Endodermal cell (in vitro differentiated cells): ENCODE measurements around the gene SMARCA4. TPM values are rescaled to one million over a fixed set of nuclear protein-coding genes. Genes with fewer than 3 reads are reported as not detected.
A peak's percentile ranks its signal among the peaks of the same experiment; 100 is the strongest.

ENCODE experiments used
- DNase-seq: peaks from one replicate; pipeline ENCODE4 v3.0.0-alpha.2; 2017
- H3K27ac ChIP-seq: 2 replicates; pipeline ENCODE4 v1.5.1; 2013; ENCODE audit warnings: mild to moderate bottlenecking, low read depth, low read length, moderate library complexity
- H3K27me3 ChIP-seq: 2 replicates; pipeline ENCODE4 v1.6.1; 2013; ENCODE audit warnings: mild to moderate bottlenecking, low read length, moderate library complexity; ENCODE audit not compliant: insufficient read depth, control insufficient read depth, poor library complexity, severe bottlenecking
- H3K36me3 ChIP-seq: 2 replicates; pipeline ENCODE4 v1.7.0; 2013; ENCODE audit warnings: mild to moderate bottlenecking, low read length, moderate library complexity; ENCODE audit not compliant: control insufficient read depth, insufficient read depth
- H3K4me1 ChIP-seq: one replicate; pipeline ENCODE4 v1.7.0; 2013; ENCODE audit warnings: low read length; ENCODE audit not compliant: control insufficient read depth, insufficient read depth
- H3K4me3 ChIP-seq: 2 replicates; pipeline ENCODE4 v1.5.1; 2013; ENCODE audit warnings: mild to moderate bottlenecking, low read length, moderate library complexity
- H3K9ac ChIP-seq: 2 replicates; pipeline ENCODE4 v1.6.1; 2013; ENCODE audit warnings: mild to moderate bottlenecking, low read length, moderate library complexity; ENCODE audit not compliant: poor library complexity, severe bottlenecking; ENCODE audit errors: extremely low read depth
- H3K9me3 ChIP-seq: 2 replicates; pipeline ENCODE4 v1.6.1; 2013; ENCODE audit warnings: mild to moderate bottlenecking, low read length, moderate library complexity; ENCODE audit not compliant: control insufficient read depth
- H3K27ac Mint-ChIP-seq: 2 replicates; pipeline ENCODE4 v1.8.0; 2020; ENCODE audit warnings: mixed read lengths
- H3K27me3 Mint-ChIP-seq: 2 replicates; pipeline ENCODE4 v1.8.0; 2021; ENCODE audit warnings: mild to moderate bottlenecking, mixed read lengths; ENCODE audit not compliant: insufficient read depth
- H3K36me3 Mint-ChIP-seq: 2 replicates; pipeline ENCODE4 v1.8.0; 2020; ENCODE audit warnings: low read depth, mixed read lengths
- H3K4me1 Mint-ChIP-seq: 2 replicates; pipeline ENCODE4 v1.8.0; 2020; ENCODE audit warnings: mixed read lengths
- H3K4me3 Mint-ChIP-seq: 2 replicates; pipeline ENCODE4 v1.8.0; 2020; ENCODE audit warnings: mild to moderate bottlenecking, moderate library complexity, mixed read lengths
- H3K9me3 Mint-ChIP-seq: 2 replicates; pipeline ENCODE4 v1.8.0; 2020; ENCODE audit warnings: mild to moderate bottlenecking, mixed read lengths
- WGBS, 2 experiments: methylation state at CpG; one replicate each; pipeline versions ENCODE4 v1.1.5 to v1.1.7; 2013; ENCODE audit warnings: missing lambda C conversion rate in 2 of 2, mixed read lengths in 1 of 2; ENCODE audit not compliant: insufficient coverage in 1 of 2, insufficient read length in 1 of 2; 5-methylcytosine and 5-hydroxymethylcytosine counted together
- total RNA-seq, 2 donors: library from RNA; stranded (reverse); fragmentation: NEBNext Ultra II Directional in 1 of 2; extraction: Animal tissue kit (Norgen Biotek cat#: 25700) in 1 of 2; gene quantifications; 2 replicates in 1 of 2; 3 replicates in 1 of 2; pipeline ENCODE4 v1.2.1, GENCODE V29; 2021
- TF ChIP-seq, protein P1 (sequence below): fragments of 200-600 bp; sonication (generic); conservative IDR thresholded peaks from 2 replicates; pipeline ENCODE4 v1.5.0; 2021; ENCODE audit warnings: antibody characterized with exemption, mild to moderate bottlenecking

The SMARCA4 gene
- total RNA-seq, 2 donors from 2014 or later = 290 to 292 TPM

DNA sequence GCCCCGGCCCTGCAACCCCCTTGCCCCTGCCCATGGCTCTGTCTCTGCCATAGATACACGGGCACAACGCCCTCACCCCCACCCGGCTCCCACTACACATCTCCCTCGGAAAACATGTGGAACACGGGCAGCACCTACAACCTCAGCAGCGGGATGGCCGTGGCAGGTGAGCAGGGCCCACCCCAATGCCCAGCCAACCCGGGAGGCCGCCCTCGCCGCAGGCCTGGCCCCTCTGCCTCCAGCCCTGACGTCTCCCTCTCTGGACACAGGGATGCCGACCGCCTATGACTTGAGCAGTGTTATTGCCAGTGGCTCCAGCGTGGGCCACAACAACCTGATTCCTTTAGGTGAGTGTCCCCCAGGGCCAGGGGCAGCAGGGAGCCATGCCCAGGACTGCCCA lies 40.0 kb upstream of the SMARCA4 start:
- Histone ChIP-seq H3K27ac (no peak overlapping the region), H3K36me3 (peaks cover 32% of the 10 kb centered on the region), H3K9me3 (no peaks in the 10 kb centered on the region), H3K4me3 (no peak overlapping the region), H3K4me1 (no peaks in the 10 kb centered on the region), H3K27me3 (no peaks in the 10 kb centered on the region), H3K9ac (no peak overlapping the region)
- no peaks in the 10 kb centered on the region for H3K4me1 Mint-ChIP-seq
- peak; percentile 43 for DNase-seq
- H3K4me3 Mint-ChIP-seq = no peak overlapping the region
- TF ChIP-seq, protein P1, sequence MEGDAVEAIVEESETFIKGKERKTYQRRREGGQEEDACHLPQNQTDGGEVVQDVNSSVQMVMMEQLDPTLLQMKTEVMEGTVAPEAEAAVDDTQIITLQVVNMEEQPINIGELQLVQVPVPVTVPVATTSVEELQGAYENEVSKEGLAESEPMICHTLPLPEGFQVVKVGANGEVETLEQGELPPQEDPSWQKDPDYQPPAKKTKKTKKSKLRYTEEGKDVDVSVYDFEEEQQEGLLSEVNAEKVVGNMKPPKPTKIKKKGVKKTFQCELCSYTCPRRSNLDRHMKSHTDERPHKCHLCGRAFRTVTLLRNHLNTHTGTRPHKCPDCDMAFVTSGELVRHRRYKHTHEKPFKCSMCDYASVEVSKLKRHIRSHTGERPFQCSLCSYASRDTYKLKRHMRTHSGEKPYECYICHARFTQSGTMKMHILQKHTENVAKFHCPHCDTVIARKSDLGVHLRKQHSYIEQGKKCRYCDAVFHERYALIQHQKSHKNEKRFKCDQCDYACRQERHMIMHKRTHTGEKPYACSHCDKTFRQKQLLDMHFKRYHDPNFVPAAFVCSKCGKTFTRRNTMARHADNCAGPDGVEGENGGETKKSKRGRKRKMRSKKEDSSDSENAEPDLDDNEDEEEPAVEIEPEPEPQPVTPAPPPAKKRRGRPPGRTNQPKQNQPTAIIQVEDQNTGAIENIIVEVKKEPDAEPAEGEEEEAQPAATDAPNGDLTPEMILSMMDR = no peak
- 95 to 100% methylated on average over 1 to 16 of the region's 16 CpGs for WGBS, 2 experiments
- H3K27ac Mint-ChIP-seq = no peak overlapping the region
- no peaks in the 10 kb centered on the region for H3K9me3 Mint-ChIP-seq
- H3K36me3 Mint-ChIP-seq = peaks cover 36% of the 10 kb centered on the region
- no peaks in the 10 kb centered on the region for H3K27me3 Mint-ChIP-seq

DNA sequence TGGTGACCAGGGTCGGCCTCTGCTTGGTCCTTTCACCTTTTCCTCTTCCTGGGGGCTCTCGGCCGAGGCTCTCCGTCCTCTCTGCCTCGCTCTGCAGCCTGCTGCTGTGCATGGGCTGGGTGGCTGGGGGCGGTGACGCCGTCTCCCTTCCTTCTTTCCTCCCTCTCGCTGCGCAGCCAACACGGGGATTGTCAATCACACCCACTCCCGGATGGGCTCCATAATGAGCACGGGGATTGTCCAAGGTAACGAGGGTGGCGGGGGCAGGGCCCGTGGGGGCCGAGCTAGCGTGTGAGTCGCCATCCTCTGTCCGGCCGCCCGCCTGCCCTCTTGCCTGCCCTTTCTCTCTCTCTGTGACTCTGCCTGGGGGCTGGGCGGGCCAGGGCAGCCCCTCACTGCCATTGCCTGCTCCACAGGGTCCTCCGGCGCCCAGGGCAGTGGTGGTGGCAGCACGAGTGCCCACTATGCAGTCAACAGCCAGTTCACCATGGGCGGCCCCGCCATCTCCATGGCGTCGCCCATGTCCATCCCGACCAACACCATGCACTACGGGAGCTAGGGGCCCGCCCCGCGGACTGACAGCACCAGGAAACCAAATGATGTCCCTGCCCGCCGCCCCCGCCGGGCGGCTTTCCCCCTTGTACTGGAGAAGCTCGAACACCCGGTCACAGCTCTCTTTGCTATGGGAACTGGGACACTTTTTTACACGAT lies 39.5 kb upstream of the SMARCA4 start:
- H3K9me3 ChIP-seq = no peaks in the 10 kb centered on the region
- H3K4me1 ChIP-seq = no peaks in the 10 kb centered on the region
- no peaks in the 10 kb centered on the region for H3K27me3 ChIP-seq
- no peak overlapping the region for H3K4me3 ChIP-seq
- Mint-ChIP-seq H3K27ac (no peak overlapping the region), H3K4me3 (no peak overlapping the region), H3K36me3 (peaks cover 36% of the 10 kb centered on the region), H3K4me1 (no peaks in the 10 kb centered on the region), H3K27me3 (no peaks in the 10 kb centered on the region), H3K9me3 (no peaks in the 10 kb centered on the region)
- no peak overlapping the region for H3K27ac ChIP-seq
- TF ChIP-seq, protein P1 = no peak
- DNase-seq = peak; percentile 41
- 93 to 96% methylated on average over 17 to 43 of the region's 43 CpGs for WGBS, 2 experiments
- peaks cover 27% of the 10 kb centered on the region for H3K36me3 ChIP-seq
- H3K9ac ChIP-seq = no peak overlapping the region

DNA sequence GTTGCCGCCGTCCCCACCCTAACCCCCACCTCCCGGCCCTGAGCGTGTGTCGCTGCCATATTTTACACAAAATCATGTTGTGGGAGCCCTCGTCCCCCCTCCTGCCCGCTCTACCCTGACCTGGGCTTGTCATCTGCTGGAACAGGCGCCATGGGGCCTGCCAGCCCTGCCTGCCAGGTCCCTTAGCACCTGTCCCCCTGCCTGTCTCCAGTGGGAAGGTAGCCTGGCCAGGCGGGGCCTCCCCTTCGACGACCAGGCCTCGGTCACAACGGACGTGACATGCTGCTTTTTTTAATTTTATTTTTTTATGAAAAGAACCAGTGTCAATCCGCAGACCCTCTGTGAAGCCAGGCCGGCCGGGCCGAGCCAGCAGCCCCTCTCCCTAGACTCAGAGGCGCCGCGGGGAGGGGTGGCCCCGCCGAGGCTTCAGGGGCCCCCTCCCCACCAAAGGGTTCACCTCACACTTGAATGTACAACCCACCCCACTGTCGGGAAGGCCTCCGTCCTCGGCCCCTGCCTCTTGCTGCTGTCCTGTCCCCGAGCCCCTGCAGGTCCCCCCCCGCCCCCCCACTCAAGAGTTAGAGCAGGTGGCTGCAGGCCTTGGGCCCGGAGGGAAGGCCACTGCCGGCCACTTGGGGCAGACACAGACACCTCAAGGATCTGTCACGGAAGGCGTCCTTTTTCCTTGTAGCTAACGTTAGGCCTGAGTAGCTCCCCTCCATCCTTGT lies 38.8 kb upstream of the SMARCA4 start:
- Histone ChIP-seq H3K4me1 (no peaks in the 10 kb centered on the region), H3K9ac (no peak overlapping the region), H3K4me3 (no peak overlapping the region), H3K36me3 (peaks cover 22% of the 10 kb centered on the region), H3K27me3 (no peaks in the 10 kb centered on the region), H3K27ac (no peak overlapping the region), H3K9me3 (no peaks in the 10 kb centered on the region)
- Mint-ChIP-seq H3K9me3 (no peaks in the 10 kb centered on the region), H3K4me3 (no peak overlapping the region), H3K36me3 (peaks cover 37% of the 10 kb centered on the region), H3K27ac (no peak overlapping the region), H3K4me1 (no peaks in the 10 kb centered on the region), H3K27me3 (no peaks in the 10 kb centered on the region)
- WGBS, 2 experiments = 86 to 95% methylated on average over 21 to 32 of the region's 33 CpGs
- TF ChIP-seq, protein P1 = peak; percentile 28
- DNase-seq = no peak
